ENCODE results near the gene TLE4.

GRCh38 chr9:79672891-79673290 lies 101.1 kb downstream of the TLE4 start:
- TF ChIP-seq CTCF (IDR thresholded peaks at IDR 0.05; ENCODE audit: insufficient read depth, low read length) (no peak), GABPA (IDR thresholded peaks at IDR 0.05; ENCODE audit: low read depth) (no peak), POLR2AphosphoS5 (IDR thresholded peaks at IDR 0.05; ENCODE audit: low read depth) (no peak)

Data from HL-60 (cell line).